Measurements from ENCODE around the gene RBMY1B.
"Not testable (repeated sequence)": the region's sequence is repeated elsewhere in the genome, so short reads cannot be mapped to it uniquely, and the experiment has no call there.

GRCh38 chrY:21534579-21534978 is 23.4 kb downstream of the RBMY1B start, which contains the start of gene RBMY1A1:
- not testable (repeated sequence) for TF ChIP-seq EZH2phosphoT487 (IDR thresholded peaks at IDR 0.05; ENCODE audit: borderline replicate concordance, low read length); CTCF (conservative IDR thresholded peaks at IDR 0.05; ENCODE audit: low read depth, low read length)

Measured in PC-3 (cell line).